Thymus (tissue), 14 donors: ENCODE results near the gene ANAPC16. TPM values are rescaled to one million over a fixed set of nuclear protein-coding genes. Genes with fewer than 3 reads are reported as not detected.
A peak's percentile ranks its signal among the peaks of the same experiment; 100 is the strongest.

ENCODE experiments used
- DNase-seq, 9 donors: peaks; one replicate each; pipeline ENCODE4 v3.0.0-alpha.2; 2013; ENCODE audit warnings: low spot score in 9 of 9, low read depth in 6 of 9, missing footprints in 1 of 9
- H3K27ac ChIP-seq, 2 donors: one replicate each; pipeline ENCODE4 v1.5.1; 2013; ENCODE audit warnings: control low read depth in 1 of 2, low read depth in 1 of 2, low read length in 1 of 2, mild to moderate bottlenecking in 1 of 2, moderate library complexity in 1 of 2
- H3K27me3 ChIP-seq, 2 donors: one replicate each; pipeline ENCODE4 v1.5.1; 2013; ENCODE audit warnings: low read length in 1 of 2; ENCODE audit not compliant: control insufficient read depth in 2 of 2, insufficient read depth in 1 of 2
- H3K36me3 ChIP-seq, 2 donors: one replicate each; pipeline ENCODE4 v1.5.1; 2013; ENCODE audit warnings: low read length in 1 of 2, mild to moderate bottlenecking in 1 of 2, moderate library complexity in 1 of 2; ENCODE audit not compliant: control insufficient read depth in 2 of 2, insufficient read depth in 2 of 2
- H3K4me1 ChIP-seq, 2 donors: one replicate each; pipeline ENCODE4 v1.5.1; 2013; ENCODE audit warnings: low read length in 2 of 2; ENCODE audit not compliant: control insufficient read depth in 2 of 2, insufficient read depth in 2 of 2
- H3K4me3 ChIP-seq, 2 donors: one replicate each; pipeline ENCODE4 v1.5.1; 2013; ENCODE audit warnings: low read length in 2 of 2, control low read depth in 1 of 2, mild to moderate bottlenecking in 1 of 2
- H3K9me3 ChIP-seq, 2 donors: one replicate each; pipeline ENCODE4 v1.5.1; 2013; ENCODE audit warnings: low read length in 1 of 2, mild to moderate bottlenecking in 1 of 2; ENCODE audit not compliant: control insufficient read depth in 2 of 2, insufficient read depth in 1 of 2
- WGBS: extraction: QIAGEN DNeasy Blood & Tissue Kit; methylation state at CpG from one replicate; pipeline ENCODE4 v1.1.7; 2013; 5-methylcytosine and 5-hydroxymethylcytosine counted together
- long read RNA-seq, 10 donors: transcript quantifications; one replicate each; lab custom pipeline, GENCODE V29; 2026
- polyA plus RNA-seq: library from polyadenylated mRNA; stranded (reverse); fragments of 200-250 nt; gene quantifications from one replicate; pipeline ENCODE4 v1.2.3, GENCODE V29; 2013
- total RNA-seq: library from RNA; stranded (reverse); fragments of 120-200 nt; gene quantifications from one replicate; pipeline ENCODE4 v1.2.4, GENCODE V29; 2013
- donor health status: healthy.

Gene ANAPC16
- total RNA-seq (137 TPM), polyA plus RNA-seq (349 TPM)
- long read RNA-seq, donor 1, partial matches to known transcripts: 0 of 2 reads
- long read RNA-seq, donor 1, other reads (novel, unspliced or antisense): 0 of 2 reads
- long read RNA-seq, donor 2: 0 reads
- long read RNA-seq, donor 3, transcript ANAPC16-201 (4 exons, 3,195 nt): major isoform, 89 of 243 reads
- long read RNA-seq, donor 3, transcript ANAPC16-203 (3 exons, 734 nt): minor isoform, 26 of 243 reads
- long read RNA-seq, donor 3, transcript ANAPC16-205 (5 exons, 3,567 nt): minor isoform, 10 of 243 reads
- long read RNA-seq, donor 3, transcript ANAPC16-202 (3 exons, 1,828 nt): minor isoform, 5 of 243 reads
- long read RNA-seq, donor 3, partial matches to known transcripts: 38 of 243 reads
- long read RNA-seq, donor 3, other reads (novel, unspliced or antisense): 73 of 243 reads
- long read RNA-seq, donor 4, transcript ANAPC16-201 (4 exons, 3,195 nt): major isoform, 28 of 142 reads
- long read RNA-seq, donor 4, partial matches to known transcripts: 99 of 142 reads
- long read RNA-seq, donor 4, other reads (novel, unspliced or antisense): 11 of 142 reads
- long read RNA-seq, donor 5, transcript ANAPC16-201 (4 exons, 3,195 nt): major isoform, 79 of 257 reads
- long read RNA-seq, donor 5, transcript ANAPC16-202 (3 exons, 1,828 nt): minor isoform, 6 of 257 reads
- long read RNA-seq, donor 5, transcript ANAPC16-203 (3 exons, 734 nt): minor isoform, 25 of 257 reads
- long read RNA-seq, donor 5, transcript ANAPC16-205 (5 exons, 3,567 nt): minor isoform, 7 of 257 reads
- long read RNA-seq, donor 5, partial matches to known transcripts: 94 of 257 reads
- long read RNA-seq, donor 5, other reads (novel, unspliced or antisense): 45 of 257 reads
- long read RNA-seq, donor 6, transcript ANAPC16-203 (3 exons, 734 nt): minor isoform, 7 of 80 reads
- long read RNA-seq, donor 6, transcript ANAPC16-201 (4 exons, 3,195 nt): major isoform, 35 of 80 reads
- long read RNA-seq, donor 6, transcript ANAPC16-205 (5 exons, 3,567 nt): minor isoform, 8 of 80 reads
- long read RNA-seq, donor 6, partial matches to known transcripts: 0 of 80 reads
- long read RNA-seq, donor 6, other reads (novel, unspliced or antisense): 26 of 80 reads
- long read RNA-seq, donor 7, transcript ANAPC16-203 (3 exons, 734 nt): minor isoform, 8 of 145 reads
- long read RNA-seq, donor 7, transcript ANAPC16-201 (4 exons, 3,195 nt): major isoform, 52 of 145 reads
- long read RNA-seq, donor 7, transcript ANAPC16-205 (5 exons, 3,567 nt): minor isoform, 7 of 145 reads
- long read RNA-seq, donor 7, partial matches to known transcripts: 31 of 145 reads
- long read RNA-seq, donor 7, other reads (novel, unspliced or antisense): 45 of 145 reads
- long read RNA-seq, donor 8, transcript ANAPC16-203 (3 exons, 734 nt): minor isoform, 7 of 75 reads
- long read RNA-seq, donor 8, transcript ANAPC16-201 (4 exons, 3,195 nt): major isoform, 21 of 75 reads
- long read RNA-seq, donor 8, partial matches to known transcripts: 20 of 75 reads
- long read RNA-seq, donor 8, other reads (novel, unspliced or antisense): 23 of 75 reads
- long read RNA-seq, donor 9, transcript ANAPC16-201 (4 exons, 3,195 nt): major isoform, 33 of 113 reads
- long read RNA-seq, donor 9, transcript ANAPC16-205 (5 exons, 3,567 nt): minor isoform, 7 of 113 reads
- long read RNA-seq, donor 9, transcript ANAPC16-203 (3 exons, 734 nt): minor isoform, 10 of 113 reads
- long read RNA-seq, donor 9, partial matches to known transcripts: 31 of 113 reads
- long read RNA-seq, donor 9, other reads (novel, unspliced or antisense): 30 of 113 reads
- long read RNA-seq, donor 10, transcript ANAPC16-203 (3 exons, 734 nt): minor isoform, 9 of 102 reads
- long read RNA-seq, donor 10, transcript ANAPC16-201 (4 exons, 3,195 nt): major isoform, 35 of 102 reads
- long read RNA-seq, donor 10, partial matches to known transcripts: 22 of 102 reads
- long read RNA-seq, donor 10, other reads (novel, unspliced or antisense): 32 of 102 reads

DNA sequence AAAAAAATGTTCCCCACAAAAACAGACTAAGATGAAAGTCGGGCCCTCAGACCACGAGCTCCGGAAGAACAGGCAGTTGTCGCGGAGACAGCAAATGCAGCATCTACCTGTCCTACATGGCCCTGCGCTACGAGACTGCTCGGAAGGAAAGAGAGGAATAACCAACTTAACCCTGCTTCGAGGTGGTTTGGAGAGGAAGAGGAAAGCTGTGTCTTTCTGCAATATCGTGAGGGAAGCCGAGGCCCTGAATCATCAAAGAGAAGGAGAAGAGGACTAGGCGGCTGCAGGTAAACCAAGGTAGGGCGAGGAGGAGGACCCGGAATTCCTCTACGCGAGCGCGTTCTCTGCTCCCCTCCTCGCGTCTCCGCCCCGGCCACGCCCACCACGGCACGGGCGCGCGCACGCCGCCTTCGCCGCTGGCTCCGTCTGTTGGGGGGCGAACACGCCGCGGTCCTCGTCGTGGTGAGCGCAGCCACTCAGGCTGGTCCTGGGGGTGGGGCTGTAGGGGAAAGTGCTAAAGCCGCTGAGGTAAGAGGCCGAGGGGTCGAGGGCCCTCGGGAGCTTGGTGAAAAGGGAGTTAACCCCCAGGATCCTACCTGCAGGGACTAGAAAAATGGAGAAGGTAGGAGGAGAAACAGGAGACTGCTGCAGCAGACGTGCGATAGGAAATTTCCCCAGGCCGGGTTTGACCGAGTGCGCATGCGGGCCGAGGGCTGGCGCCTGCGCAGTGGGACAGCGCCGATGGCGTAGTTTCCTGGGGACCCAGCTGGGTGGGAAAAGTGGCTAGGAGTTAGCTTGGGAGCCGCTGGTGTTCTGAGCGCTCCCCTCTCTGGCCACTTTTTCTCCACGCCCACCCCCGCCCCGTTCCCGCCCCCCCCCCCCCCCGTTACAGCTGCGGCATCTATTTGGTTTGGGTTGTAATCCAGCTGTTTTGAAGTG is at the start of gene ANAPC16, which contains the start of gene ASCC1:
ANAPC16 (plus strand) TSS at position 402 of the 939 bp plus-strand sequence. CDS start 7,903 bp downstream, outside the sequence.
ASCC1 (minus strand) TSS at position 666 of the 939 bp plus-strand sequence. CDS start 2,978 bp downstream, outside the sequence.
- WGBS: under 1% methylated on average over 64 of the region's 64 CpGs
- H3K36me3 ChIP-seq: peaks cover 13 to 19% of the 10 kb centered on the region in 2 donors
- peak within 1 kb of the TSS; percentile 78 to 85 for H3K4me3 ChIP-seq
- H3K9me3 ChIP-seq: no peaks in the 10 kb centered on the region
- peak within 1 kb of the TSS; percentile 98 to 100 for H3K27ac ChIP-seq
- no peaks in the 10 kb centered on the region for H3K27me3 ChIP-seq
- peaks cover 22 to 42% of the 10 kb centered on the region in 2 donors for H3K4me1 ChIP-seq
- peak; percentile 87 to 97 (median 93) for DNase-seq

DNA sequence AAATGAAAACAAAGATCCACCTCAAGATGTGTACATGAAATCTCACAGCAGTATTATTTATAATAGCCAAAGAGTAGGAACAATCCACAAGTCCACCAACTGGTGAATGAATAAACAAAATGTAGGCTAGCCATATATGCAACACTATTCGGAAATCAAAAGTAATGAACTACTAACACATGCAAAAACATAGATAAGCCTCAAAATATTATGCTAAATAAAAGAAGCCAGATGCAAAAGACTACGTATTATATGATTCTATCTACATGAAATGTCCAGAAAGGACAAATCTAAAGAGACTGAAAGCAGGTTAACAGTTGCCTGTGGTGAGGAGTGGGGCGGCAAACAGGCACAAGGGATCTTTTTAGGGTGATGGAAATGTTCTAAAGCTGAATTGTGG is 48.7 kb upstream of the ANAPC16 start:
- no peak for DNase-seq
- 97% methylated on average over 3 of the region's 3 CpGs for WGBS
- Histone ChIP-seq H3K36me3 (peaks cover 0 to 5% of the 10 kb centered on the region in 2 donors), H3K4me3 (no peak overlapping the region), H3K9me3 (no peaks in the 10 kb centered on the region), H3K27ac (no peak overlapping the region), H3K27me3 (no peaks in the 10 kb centered on the region), H3K4me1 (no peaks in the 10 kb centered on the region)

DNA sequence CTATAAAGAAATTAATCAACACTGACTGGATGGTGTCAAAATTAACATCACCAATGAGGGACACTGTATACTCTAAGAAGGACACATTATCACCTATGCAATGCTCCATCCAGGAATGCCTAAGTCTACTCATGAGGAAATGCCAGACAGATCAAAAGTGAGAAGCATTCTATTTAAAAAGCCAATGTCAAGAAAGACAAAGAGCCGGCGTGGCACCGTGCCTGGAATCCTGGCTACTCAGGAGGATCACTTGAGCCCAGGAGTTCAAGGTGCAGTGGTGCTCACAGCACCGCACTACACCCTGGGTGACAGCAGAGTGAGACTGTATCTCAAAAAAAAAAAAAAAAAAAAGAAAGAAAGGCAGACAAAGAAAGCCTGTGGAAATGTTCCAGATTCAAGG is 45.5 kb upstream of the ANAPC16 start:
- H3K27ac ChIP-seq: no peak overlapping the region
- H3K4me1 ChIP-seq: no peaks in the 10 kb centered on the region
- 95% methylated on average over 4 of the region's 4 CpGs for WGBS
- H3K36me3 ChIP-seq: peaks cover 0 to 5% of the 10 kb centered on the region in 2 donors
- no peak for DNase-seq
- H3K4me3 ChIP-seq: no peak overlapping the region
- no peaks in the 10 kb centered on the region for H3K9me3 ChIP-seq
- H3K27me3 ChIP-seq: no peaks in the 10 kb centered on the region

DNA sequence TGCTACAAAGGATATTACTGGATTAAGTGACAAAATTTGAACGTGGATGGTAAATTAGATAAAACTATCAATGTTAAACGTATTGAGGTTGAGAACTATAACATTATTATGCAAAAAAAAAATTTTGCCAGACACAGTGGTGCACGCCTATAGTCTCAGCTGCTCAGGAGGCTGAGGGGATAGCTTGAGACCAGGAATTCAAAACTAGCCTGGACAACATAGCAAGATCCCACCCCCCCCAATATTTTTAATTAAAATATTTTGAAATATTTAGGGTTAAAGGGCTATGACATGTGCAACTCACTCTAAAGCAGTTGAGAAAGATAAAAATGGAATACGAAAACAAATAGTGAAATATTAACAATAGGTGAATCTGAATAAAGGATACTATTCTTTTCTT is 45.1 kb upstream of the ANAPC16 start:
- WGBS: 97% methylated on average over 4 of the region's 4 CpGs
- Histone ChIP-seq H3K36me3 (peaks cover 0 to 5% of the 10 kb centered on the region in 2 donors), H3K4me3 (no peak overlapping the region), H3K4me1 (no peaks in the 10 kb centered on the region), H3K9me3 (no peaks in the 10 kb centered on the region), H3K27ac (no peak overlapping the region), H3K27me3 (no peaks in the 10 kb centered on the region)
- no peak for DNase-seq

DNA sequence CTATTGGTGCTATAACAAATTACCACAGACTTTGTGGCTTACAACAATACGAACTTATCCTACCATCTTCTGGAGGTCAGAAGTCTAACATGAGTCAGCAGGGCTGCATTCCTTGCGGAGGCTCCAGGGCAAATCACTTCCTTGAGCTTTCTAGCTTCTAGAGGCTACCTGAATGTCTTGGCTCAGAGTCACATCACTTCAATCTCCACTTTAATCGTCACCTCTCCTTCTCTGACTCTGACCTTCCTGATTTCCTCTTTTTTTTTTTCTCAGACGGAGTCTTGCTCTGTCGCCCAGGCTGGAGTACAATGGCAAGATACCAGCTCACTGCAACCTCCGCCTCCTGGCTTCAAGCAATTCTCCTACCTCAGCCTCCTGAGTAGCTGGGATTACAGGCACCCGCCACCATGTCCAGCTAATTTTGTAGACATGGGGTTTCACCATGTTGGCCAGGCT is 44.6 kb upstream of the ANAPC16 start:
- H3K27ac ChIP-seq: no peak overlapping the region

DNA sequence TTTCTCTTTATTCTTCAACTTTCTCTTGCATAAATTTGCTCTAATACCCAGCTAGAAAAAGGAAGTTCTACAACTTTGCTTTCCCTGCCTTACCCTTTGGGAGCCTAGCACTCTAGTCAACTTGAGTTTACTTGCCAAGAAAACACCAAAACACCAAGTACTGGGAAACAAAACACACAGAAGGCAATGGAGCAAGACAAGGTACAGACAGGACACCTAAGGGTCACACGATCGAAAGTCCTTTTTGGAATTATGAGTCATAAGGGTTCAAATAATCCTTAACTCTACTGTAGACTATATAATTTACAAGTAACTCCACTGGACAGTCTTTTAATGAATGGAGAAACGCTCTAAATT is 42.6 kb upstream of the ANAPC16 start:
- no peak overlapping the region for H3K4me3 ChIP-seq
- no peaks in the 10 kb centered on the region for H3K9me3 ChIP-seq
- H3K27me3 ChIP-seq: no peaks in the 10 kb centered on the region
- DNase-seq: no peak
- 97% methylated on average over 3 of the region's 3 CpGs for WGBS
- H3K4me1 ChIP-seq: no peaks in the 10 kb centered on the region
- no peak overlapping the region for H3K27ac ChIP-seq
- H3K36me3 ChIP-seq: peaks cover 0 to 6% of the 10 kb centered on the region in 2 donors

More for the DNA sequence above, 44.6 kb upstream of the ANAPC16 start:
- 87% methylated on average over 7 of the region's 7 CpGs for WGBS
- Histone ChIP-seq H3K36me3 (peaks cover 0 to 5% of the 10 kb centered on the region in 2 donors), H3K9me3 (no peaks in the 10 kb centered on the region), H3K4me3 (no peak overlapping the region), H3K27me3 (no peaks in the 10 kb centered on the region), H3K4me1 (no peaks in the 10 kb centered on the region)
- no peak for DNase-seq

DNA sequence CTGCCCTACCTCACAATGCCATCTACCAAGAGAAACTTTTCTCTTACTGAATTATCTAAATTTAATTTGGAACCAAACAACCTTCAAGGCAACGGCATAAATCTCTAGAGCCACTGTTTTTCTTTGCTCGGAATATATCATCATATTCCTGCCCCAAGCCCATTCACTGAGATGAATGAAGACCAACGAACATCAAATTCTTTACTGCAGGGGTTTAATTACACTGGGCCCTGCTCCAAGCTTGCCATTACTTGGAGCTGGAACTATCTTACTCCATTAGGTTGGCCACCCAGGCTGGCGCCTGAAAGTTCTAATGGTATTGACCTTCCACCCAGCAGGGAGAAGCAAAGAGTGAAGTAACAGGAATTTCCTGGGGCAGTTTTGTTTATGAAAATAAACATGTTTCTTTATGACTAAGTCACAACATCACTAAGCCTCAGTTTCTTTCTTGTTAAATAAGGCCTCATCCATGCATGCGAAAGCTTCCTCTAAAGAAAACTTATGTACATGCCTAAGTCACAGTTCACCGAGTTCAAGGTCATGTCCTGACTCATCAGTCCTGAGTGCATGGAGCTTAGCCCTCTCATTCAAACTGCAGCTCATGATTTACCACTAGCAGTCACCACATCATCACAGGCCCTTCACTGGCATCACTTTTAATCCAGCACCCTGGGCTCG is 42.1 kb upstream of the ANAPC16 start:
- H3K27ac ChIP-seq: no peak overlapping the region
- H3K36me3 ChIP-seq: peaks cover 0 to 10% of the 10 kb centered on the region in 2 donors
- WGBS: 95% methylated on average over 7 of the region's 7 CpGs
- H3K9me3 ChIP-seq: no peaks in the 10 kb centered on the region
- no peaks in the 10 kb centered on the region for H3K4me1 ChIP-seq
- H3K27me3 ChIP-seq: no peaks in the 10 kb centered on the region
- no peak overlapping the region for H3K4me3 ChIP-seq
- DNase-seq: no peak
